ENCODE results near the gene GLE1. TPM values are rescaled to one million over a fixed set of nuclear protein-coding genes. Genes with fewer than 3 reads are reported as not detected.

The GLE1 gene
- total RNA-seq, 1 donor from 2014 or later, result 16.7 TPM

GRCh38 chr9:128512820-128513219, 8.3 kb downstream of the GLE1 start:
- peaks cover 7 to 32% (median 30%) of the 10 kb centered on the region in 3 donors for H3K36me3 ChIP-seq (ENCODE audit: control insufficient read depth in 3 of 3, insufficient read depth in 3 of 3, low read length in 3 of 3)
- H3K9ac ChIP-seq (ENCODE audit: low read depth in 1 of 3, low read length in 3 of 3), result no peak overlapping the region
- H3K4me1 ChIP-seq (ENCODE audit: control insufficient read depth in 3 of 3, insufficient read depth in 3 of 3, low read length in 3 of 3), result no peaks in the 10 kb centered on the region
- H3K4me3 ChIP-seq (ENCODE audit: low read length in 3 of 3), result no peak overlapping the region
- H3K27ac ChIP-seq (ENCODE audit: low read depth, low read length), result no peak overlapping the region
- no peaks in the 10 kb centered on the region for H3K27me3 ChIP-seq (ENCODE audit: control insufficient read depth in 3 of 3, insufficient read depth in 3 of 3, low read length in 3 of 3)
- H3K9me3 ChIP-seq (ENCODE audit: control insufficient read depth in 3 of 3, low read length in 3 of 3), result no peaks in the 10 kb centered on the region

GRCh38 chr9:128521956-128522355, 17.4 kb downstream of the GLE1 start:
- Histone ChIP-seq H3K27me3 (ENCODE audit: control insufficient read depth in 3 of 3, insufficient read depth in 3 of 3, low read length in 3 of 3) (no peaks in the 10 kb centered on the region), H3K9ac (ENCODE audit: low read depth in 1 of 3, low read length in 3 of 3) (no peak overlapping the region), H3K4me1 (ENCODE audit: control insufficient read depth in 3 of 3, insufficient read depth in 3 of 3, low read length in 3 of 3) (peaks cover 0 to 2% (median 0%) of the 10 kb centered on the region in 3 donors), H3K9me3 (ENCODE audit: control insufficient read depth in 3 of 3, low read length in 3 of 3) (no peaks in the 10 kb centered on the region), H3K4me3 (ENCODE audit: low read length in 3 of 3) (no peak overlapping the region), H3K36me3 (ENCODE audit: control insufficient read depth in 3 of 3, insufficient read depth in 3 of 3, low read length in 3 of 3) (peaks cover 21 to 31% (median 31%) of the 10 kb centered on the region in 3 donors), H3K27ac (ENCODE audit: low read depth, low read length) (no peak overlapping the region)

- H3K36me3 ChIP-seq (ENCODE audit: control insufficient read depth in 3 of 3, insufficient read depth in 3 of 3, low read length in 3 of 3), result peaks cover 25 to 34% (median 32%) of the 10 kb centered on the region in 3 donors
- H3K4me1 ChIP-seq (ENCODE audit: control insufficient read depth in 3 of 3, insufficient read depth in 3 of 3, low read length in 3 of 3), result peaks cover 0 to 2% (median 0%) of the 10 kb centered on the region in 3 donors
Observed at GRCh38 chr9:128523199-128523925, 18.8 kb downstream of the GLE1 start.

GRCh38 chr9:128526720-128527119, 22.2 kb downstream of the GLE1 start:
- peaks cover 44 to 49% (median 48%) of the 10 kb centered on the region in 3 donors for H3K36me3 ChIP-seq (ENCODE audit: control insufficient read depth in 3 of 3, insufficient read depth in 3 of 3, low read length in 3 of 3)
- H3K9ac ChIP-seq (ENCODE audit: low read depth in 1 of 3, low read length in 3 of 3), result no peak overlapping the region

More at GRCh38 chr9:128523199-128523925, 18.8 kb downstream of the GLE1 start:
- no peak overlapping the region for H3K9ac ChIP-seq (ENCODE audit: low read depth in 1 of 3, low read length in 3 of 3)
- H3K27me3 ChIP-seq (ENCODE audit: control insufficient read depth in 3 of 3, insufficient read depth in 3 of 3, low read length in 3 of 3), result no peaks in the 10 kb centered on the region
- no peak overlapping the region for H3K4me3 ChIP-seq (ENCODE audit: low read length in 3 of 3)
- H3K27ac ChIP-seq (ENCODE audit: low read depth, low read length), result no peak overlapping the region
- no peaks in the 10 kb centered on the region for H3K9me3 ChIP-seq (ENCODE audit: control insufficient read depth in 3 of 3, low read length in 3 of 3)

GRCh38 chr9:128528445-128529160, 24.1 kb downstream of the GLE1 start:
- Histone ChIP-seq H3K36me3 (ENCODE audit: control insufficient read depth in 3 of 3, insufficient read depth in 3 of 3, low read length in 3 of 3) (peaks cover 46 to 51% (median 47%) of the 10 kb centered on the region in 3 donors), H3K27me3 (ENCODE audit: control insufficient read depth in 3 of 3, insufficient read depth in 3 of 3, low read length in 3 of 3) (no peaks in the 10 kb centered on the region)

More at GRCh38 chr9:128526720-128527119, 22.2 kb downstream of the GLE1 start:
- H3K9me3 ChIP-seq (ENCODE audit: control insufficient read depth in 3 of 3, low read length in 3 of 3), result no peaks in the 10 kb centered on the region
- no peak overlapping the region for H3K4me3 ChIP-seq (ENCODE audit: low read length in 3 of 3)
- no peak overlapping the region for H3K27ac ChIP-seq (ENCODE audit: low read depth, low read length)
- H3K27me3 ChIP-seq (ENCODE audit: control insufficient read depth in 3 of 3, insufficient read depth in 3 of 3, low read length in 3 of 3), result no peaks in the 10 kb centered on the region
- H3K4me1 ChIP-seq (ENCODE audit: control insufficient read depth in 3 of 3, insufficient read depth in 3 of 3, low read length in 3 of 3), result peaks cover 0 to 2% (median 0%) of the 10 kb centered on the region in 3 donors

GRCh38 chr9:128529191-128529590, 24.7 kb downstream of the GLE1 start:
- H3K9ac ChIP-seq (ENCODE audit: low read depth in 1 of 3, low read length in 3 of 3), result no peak overlapping the region
- H3K27ac ChIP-seq (ENCODE audit: low read depth, low read length), result no peak overlapping the region
- H3K9me3 ChIP-seq (ENCODE audit: control insufficient read depth in 3 of 3, low read length in 3 of 3), result no peaks in the 10 kb centered on the region
- peaks cover 0 to 2% (median 0%) of the 10 kb centered on the region in 3 donors for H3K4me1 ChIP-seq (ENCODE audit: control insufficient read depth in 3 of 3, insufficient read depth in 3 of 3, low read length in 3 of 3)
- H3K36me3 ChIP-seq (ENCODE audit: control insufficient read depth in 3 of 3, insufficient read depth in 3 of 3, low read length in 3 of 3), result peaks cover 45 to 55% (median 48%) of the 10 kb centered on the region in 3 donors
- no peak overlapping the region for H3K4me3 ChIP-seq (ENCODE audit: low read length in 3 of 3)
- H3K27me3 ChIP-seq (ENCODE audit: control insufficient read depth in 3 of 3, insufficient read depth in 3 of 3, low read length in 3 of 3), result no peaks in the 10 kb centered on the region

More at GRCh38 chr9:128528445-128529160, 24.1 kb downstream of the GLE1 start:
- H3K4me1 ChIP-seq (ENCODE audit: control insufficient read depth in 3 of 3, insufficient read depth in 3 of 3, low read length in 3 of 3), result peaks cover 0 to under 1% (median 0%) of the 10 kb centered on the region in 3 donors
- no peaks in the 10 kb centered on the region for H3K9me3 ChIP-seq (ENCODE audit: control insufficient read depth in 3 of 3, low read length in 3 of 3)
- H3K4me3 ChIP-seq (ENCODE audit: low read length in 3 of 3), result no peak overlapping the region
- H3K9ac ChIP-seq (ENCODE audit: low read depth in 1 of 3, low read length in 3 of 3), result no peak overlapping the region
- no peak overlapping the region for H3K27ac ChIP-seq (ENCODE audit: low read depth, low read length)

- Histone ChIP-seq H3K4me3 (ENCODE audit: low read length in 3 of 3) (no peak overlapping the region), H3K36me3 (ENCODE audit: control insufficient read depth in 3 of 3, insufficient read depth in 3 of 3, low read length in 3 of 3) (peaks cover 36 to 46% (median 45%) of the 10 kb centered on the region in 3 donors), H3K9ac (ENCODE audit: low read depth in 1 of 3, low read length in 3 of 3) (no peak overlapping the region), H3K27me3 (ENCODE audit: control insufficient read depth in 3 of 3, insufficient read depth in 3 of 3, low read length in 3 of 3) (no peaks in the 10 kb centered on the region), H3K4me1 (ENCODE audit: control insufficient read depth in 3 of 3, insufficient read depth in 3 of 3, low read length in 3 of 3) (peaks cover 0 to 2% (median 0%) of the 10 kb centered on the region in 3 donors), H3K27ac (ENCODE audit: low read depth, low read length) (no peak overlapping the region), H3K9me3 (ENCODE audit: control insufficient read depth in 3 of 3, low read length in 3 of 3) (no peaks in the 10 kb centered on the region)
Observed at GRCh38 chr9:128532581-128532980, 28.1 kb downstream of the GLE1 start.

GRCh38 chr9:128540634-128541360, 36.3 kb downstream of the GLE1 start:
- no peak overlapping the region for H3K4me3 ChIP-seq (ENCODE audit: low read length in 3 of 3)
- H3K9me3 ChIP-seq (ENCODE audit: control insufficient read depth in 3 of 3, low read length in 3 of 3), result no peaks in the 10 kb centered on the region
- no peak overlapping the region for H3K9ac ChIP-seq (ENCODE audit: low read depth in 1 of 3, low read length in 3 of 3)
- no peaks in the 10 kb centered on the region for H3K4me1 ChIP-seq (ENCODE audit: control insufficient read depth in 3 of 3, insufficient read depth in 3 of 3, low read length in 3 of 3)
- H3K27ac ChIP-seq (ENCODE audit: low read depth, low read length), result no peak overlapping the region
- H3K36me3 ChIP-seq (ENCODE audit: control insufficient read depth in 3 of 3, insufficient read depth in 3 of 3, low read length in 3 of 3), result peaks cover 42 to 61% (median 59%) of the 10 kb centered on the region in 3 donors
- no peaks in the 10 kb centered on the region for H3K27me3 ChIP-seq (ENCODE audit: control insufficient read depth in 3 of 3, insufficient read depth in 3 of 3, low read length in 3 of 3)

GRCh38 chr9:128546504-128546903, 42.0 kb downstream of the GLE1 start:
- H3K27ac ChIP-seq (ENCODE audit: low read depth, low read length), result no peak overlapping the region
- no peak overlapping the region for H3K9ac ChIP-seq (ENCODE audit: low read depth in 1 of 3, low read length in 3 of 3)
- no peak overlapping the region for H3K4me3 ChIP-seq (ENCODE audit: low read length in 3 of 3)
- no peaks in the 10 kb centered on the region for H3K27me3 ChIP-seq (ENCODE audit: control insufficient read depth in 3 of 3, insufficient read depth in 3 of 3, low read length in 3 of 3)
- peaks cover 5 to 12% (median 6%) of the 10 kb centered on the region in 3 donors for H3K36me3 ChIP-seq (ENCODE audit: control insufficient read depth in 3 of 3, insufficient read depth in 3 of 3, low read length in 3 of 3)
- H3K4me1 ChIP-seq (ENCODE audit: control insufficient read depth in 3 of 3, insufficient read depth in 3 of 3, low read length in 3 of 3), result peaks cover 16 to 22% (median 17%) of the 10 kb centered on the region in 3 donors
- no peaks in the 10 kb centered on the region for H3K9me3 ChIP-seq (ENCODE audit: control insufficient read depth in 3 of 3, low read length in 3 of 3)
